K562 (cell line): ENCODE data around the gene ABLIM1. TPM values are rescaled to one million over a fixed set of nuclear protein-coding genes. Genes with fewer than 3 reads are reported as not detected.

ENCODE experiments used
- ATAC-seq: fragments of 200-7000 bp; cut with Tn5 transposase; 3 replicates; pipeline ENCODE4 v1.9.1; 2020; ENCODE audit warnings: moderate library complexity
- BruUV-seq: library from RNA; stranded (reverse); fragments of 400-500 nt; replicated peaks from 2 replicates; lab custom pipeline; 2021; lab: Mats Ljungman, UMichigan
- CTCF ChIA-PET: fragments of 300-600 bp; formaldehyde crosslinking; extraction: SDS; loops from one replicate; lab custom pipeline; 2021; ENCODE audit warnings: low intra/inter-chr PET ratio; lab: Yijun Ruan, JAX
- POLR2A ChIA-PET: fragments of 300-600, 350-650 bp; sonication (Branson Sonifier 250); formaldehyde crosslinking; extraction: SDS; loops from one replicate; lab custom pipeline; 2021; ENCODE audit warnings: antibody characterized with exemption, inconsistent platforms; lab: Yijun Ruan, JAX
- DNase-seq, 4 experiments: peaks; one replicate each; pipeline versions ENCODE4 v3.0.0 to v3.0.0-alpha.2; 2011 to 2018; ENCODE audit warnings: low spot score in 3 of 4, mixed read lengths in 3 of 4; ENCODE audit errors: extremely low read depth in 1 of 4
- FAIRE-seq: peaks from 2 replicates; lab custom pipeline; 2011; peaks lifted over from hg19 to GRCh38; lab: Jason Lieb, UNC
- H2AFZ ChIP-seq: 2 replicates; pipeline ENCODE4 v1.6.0; 2011; ENCODE audit warnings: low read depth, low read length, control low read depth, inconsistent platforms
- H3K27ac ChIP-seq: fragments of 200-600 bp; 3 replicates; pipeline ENCODE4 v1.8.0; 2011; ENCODE audit warnings: low read depth, mild to moderate bottlenecking, control low read depth, inconsistent platforms, low read length, moderate library complexity, mixed read lengths; ENCODE audit errors: extremely low read depth
- H3K27me3 ChIP-seq, 2 experiments: fragments of 300-600 bp in 1 of 2; 2 replicates in 1 of 2; 3 replicates in 1 of 2; pipeline versions ENCODE4 v1.6.0 to v1.8.0; 2011; ENCODE audit warnings: inconsistent platforms in 2 of 2, low read length in 2 of 2, mild to moderate bottlenecking in 1 of 2, mixed read lengths in 1 of 2, moderate library complexity in 1 of 2; ENCODE audit not compliant: control insufficient read depth in 2 of 2, insufficient read depth in 2 of 2
- H3K36me3 ChIP-seq: fragments of 300-600 bp; 3 replicates; pipeline ENCODE4 v1.8.0; 2011; ENCODE audit warnings: mild to moderate bottlenecking, low read length, inconsistent platforms; ENCODE audit not compliant: control insufficient read depth, insufficient read depth
- H3K4me1 ChIP-seq, 2 experiments: fragments of 200-600 bp in 1 of 2; replicated peaks in 1 of 2; 2 replicates in 1 of 2; 3 replicates in 1 of 2; pipeline versions ENCODE4 v1.5.1 to v1.8.0; 2011; ENCODE audit warnings: inconsistent platforms in 2 of 2, low read length in 2 of 2, mild to moderate bottlenecking in 1 of 2, mixed read lengths in 1 of 2, moderate library complexity in 1 of 2; ENCODE audit not compliant: control insufficient read depth in 2 of 2, insufficient read depth in 2 of 2
- H3K4me2 ChIP-seq: 2 replicates; pipeline ENCODE4 v1.6.1; 2011; ENCODE audit warnings: low read length, control low read depth, inconsistent platforms, mixed read lengths; ENCODE audit not compliant: insufficient read depth
- H3K4me3 ChIP-seq: fragments of 200-600 bp; sonication (generic), shearing (Covaris generic); 2 replicates; pipeline ENCODE4 v1.5.1; 2016; ENCODE audit warnings: control low read depth, inconsistent platforms
- H3K79me2 ChIP-seq: fragments of 200-600 bp; 3 replicates; pipeline ENCODE4 v1.8.0; 2011; ENCODE audit warnings: low read length, inconsistent platforms; ENCODE audit not compliant: control insufficient read depth, insufficient read depth
- H3K9ac ChIP-seq, 2 experiments: 2 replicates each; pipeline versions ENCODE4 v1.6.0 to v1.6.1; 2011; ENCODE audit warnings: low read depth in 2 of 2, low read length in 2 of 2, control low read depth in 1 of 2, inconsistent platforms in 1 of 2, mild to moderate bottlenecking in 1 of 2, mixed read lengths in 1 of 2; ENCODE audit not compliant: insufficient read depth in 1 of 2
- H3K9me1 ChIP-seq: one replicate; pipeline ENCODE4 v1.6.0; 2011; ENCODE audit warnings: inconsistent platforms, mild to moderate bottlenecking, low read length, moderate library complexity; ENCODE audit not compliant: control insufficient read depth, insufficient read depth
- H3K9me3 ChIP-seq: replicated peaks from 2 replicates; pipeline ENCODE4 v1.5.1; 2011; ENCODE audit warnings: low read depth, low read length, inconsistent platforms; ENCODE audit not compliant: control insufficient read depth, insufficient read depth
- H4K20me1 ChIP-seq: replicated peaks from 2 replicates; pipeline ENCODE4 v1.6.1; 2011; ENCODE audit warnings: low read length, inconsistent platforms, mixed read lengths; ENCODE audit not compliant: control insufficient read depth, insufficient read depth
- CBX5 ChIP-seq: IDR thresholded peaks from 2 replicates; pipeline ENCODE4 v1.6.1; 2014; ENCODE audit warnings: low read depth, borderline replicate concordance
- MEF2D ChIP-seq: conservative IDR thresholded peaks from 2 replicates; pipeline ENCODE4 v1.6.1; 2016; ENCODE audit warnings: low read depth, missing genetic modification characterization, missing compliant biosample characterization
- NFYB ChIP-seq: IDR thresholded peaks from 2 replicates; pipeline ENCODE4 v1.6.1; 2011; ENCODE audit warnings: mild to moderate bottlenecking, moderate library complexity; ENCODE audit not compliant: insufficient read length; ENCODE audit errors: extremely low read depth
- PHTF2 ChIP-seq: fragments of 250-450 bp; sonication (Bioruptor Pico); IDR thresholded peaks from 2 replicates; pipeline ENCODE4 v1.5.0; 2021; ENCODE audit warnings: mild to moderate bottlenecking
- RAD21 ChIP-seq, 2 experiments: fragments of 250-450 bp in 1 of 2; fragments of 450-650 bp in 1 of 2; sonication (Bioruptor Pico) in 1 of 2; formaldehyde crosslinking in 1 of 2; IDR thresholded peaks in 1 of 2; conservative IDR thresholded peaks in 1 of 2; 2 replicates each; pipeline versions ENCODE4 v1.4.0 to v1.8.0; 2020 to 2022; ENCODE audit warnings: mild to moderate bottlenecking in 2 of 2, moderate library complexity in 1 of 2
- SMARCE1 ChIP-seq: fragments of 450-650 bp; IDR thresholded peaks from 2 replicates; pipeline ENCODE4 v1.7.1; 2016; ENCODE audit warnings: mild to moderate bottlenecking
- TARDBP ChIP-seq: fragments of 450-650 bp; IDR thresholded peaks from 2 replicates; pipeline ENCODE4 v1.6.1; 2016
- TCF15 ChIP-seq: fragments of 250-450 bp; sonication (Bioruptor Pico); IDR thresholded peaks from 2 replicates; pipeline ENCODE4 v1.8.0; 2022; ENCODE audit warnings: moderate library complexity, mild to moderate bottlenecking, inconsistent platforms
- TFE3 ChIP-seq: fragments of 450-650 bp; formaldehyde crosslinking; IDR thresholded peaks from 2 replicates; pipeline ENCODE4 v1.4.0; 2020; ENCODE audit warnings: mild to moderate bottlenecking, mixed read lengths
- YBX1 ChIP-seq: fragments of 450-650 bp; IDR thresholded peaks from 2 replicates; pipeline ENCODE4 v1.7.1; 2016; ENCODE audit warnings: mild to moderate bottlenecking
- YY1 ChIP-seq, 3 experiments: IDR thresholded peaks; 2 replicates each; pipeline ENCODE4 v1.6.1; 2011; ENCODE audit warnings: low read length in 2 of 3, mild to moderate bottlenecking in 2 of 3, moderate library complexity in 2 of 3, borderline replicate concordance in 1 of 3, control low read depth in 1 of 3, low read depth in 1 of 3; ENCODE audit not compliant: insufficient read depth in 3 of 3, insufficient replicate concordance in 2 of 3, control insufficient read depth in 1 of 3, insufficient read length in 1 of 3; ENCODE audit errors: extremely low read depth in 1 of 3
- ZNF175 ChIP-seq: fragments of 200-800 bp; sonication (Bioruptor generic); IDR thresholded peaks from 2 replicates; pipeline ENCODE4 v1.6.1; 2016; ENCODE audit warnings: low read depth, mild to moderate bottlenecking, missing genetic modification characterization, missing compliant biosample characterization
- ZNF766 ChIP-seq: fragments of 200-800 bp; sonication (Bioruptor generic); conservative IDR thresholded peaks from 2 replicates; pipeline ENCODE4 v1.6.1; 2016; ENCODE audit warnings: missing genetic modification characterization, missing compliant biosample characterization
- WGBS: fragments of 100-300 bp; shearing (Covaris generic); methylation state at CpG from one replicate; pipeline ENCODE4 v1.1.6; 2016; ENCODE audit warnings: low coverage, mixed read lengths; ENCODE audit not compliant: insufficient coverage; ENCODE audit errors: missing lambda C conversion rate; 5-methylcytosine and 5-hydroxymethylcytosine counted together
- in situ Hi-C: fragments of 300-500 bp; cut with MboI; formaldehyde crosslinking; loops from 4 replicates; pipeline ENCODE4 v1.15.0; 2018; ENCODE audit warnings: inconsistent platforms, mixed read lengths
- intact Hi-C: fragments of 100-400 bp; cut with micrococcal nuclease; formaldehyde crosslinking; loops from 2 replicates; pipeline ENCODE4 v1.14.2; 2022
- polyA plus RNA-seq, 8 experiments: library from polyadenylated mRNA; depleted of rRNA in 4 of 8; stranded (reverse) in 5 of 8; unstranded in 3 of 8; fragments of >200 nt; fragmentation: Nextera tagmentation in 2 of 8; fragmentation: Illumina TruSeq in 1 of 8; extraction: Ambion mirVana in 2 of 8; extraction: Trizol in 1 of 8; gene quantifications; 2 replicates each; pipeline versions ENCODE4 v1.2.1 to v1.2.3, GENCODE V29; 2011 to 2014; ENCODE audit warnings: inconsistent platforms in 1 of 8, missing spikeins in 1 of 8
- total RNA-seq, 7 experiments: library from RNA; depleted of rRNA in 6 of 7; stranded (reverse); fragments of >200 nt in 6 of 7; fragmentation: Illumina TruSeq in 2 of 7; extraction: Trizol in 2 of 7; gene quantifications; 2 replicates each; pipeline versions ENCODE4 v1.2.1 to v1.2.3, GENCODE V29; 2011 to 2021; ENCODE audit warnings: low replicate concordance in 1 of 7
- TF ChIP-seq, protein P1 (sequence below): fragments of 450-650 bp; formaldehyde crosslinking; IDR thresholded peaks from 2 replicates; pipeline ENCODE4 v1.4.0; 2020; ENCODE audit warnings: mild to moderate bottlenecking, moderate library complexity
- TF ChIP-seq, protein P2 (sequence below), 2 experiments: fragments of 450-650 bp in 1 of 2; IDR thresholded peaks; 2 replicates each; pipeline ENCODE4 v1.6.1; 2011 to 2017; ENCODE audit warnings: low read depth in 2 of 2, antibody characterized with exemption in 1 of 2, borderline replicate concordance in 1 of 2, low read length in 1 of 2, mild to moderate bottlenecking in 1 of 2, mixed read lengths in 1 of 2; ENCODE audit not compliant: control insufficient read depth in 1 of 2

ABLIM1 gene
- total and polyA plus RNA-seq, 9 of the 15 experiments (the other 6 are each of a cell fraction or from before 2014, with no cell fraction given): 0.07 to 0.49 (median 0.14) TPM; not detected in 6

DNA sequence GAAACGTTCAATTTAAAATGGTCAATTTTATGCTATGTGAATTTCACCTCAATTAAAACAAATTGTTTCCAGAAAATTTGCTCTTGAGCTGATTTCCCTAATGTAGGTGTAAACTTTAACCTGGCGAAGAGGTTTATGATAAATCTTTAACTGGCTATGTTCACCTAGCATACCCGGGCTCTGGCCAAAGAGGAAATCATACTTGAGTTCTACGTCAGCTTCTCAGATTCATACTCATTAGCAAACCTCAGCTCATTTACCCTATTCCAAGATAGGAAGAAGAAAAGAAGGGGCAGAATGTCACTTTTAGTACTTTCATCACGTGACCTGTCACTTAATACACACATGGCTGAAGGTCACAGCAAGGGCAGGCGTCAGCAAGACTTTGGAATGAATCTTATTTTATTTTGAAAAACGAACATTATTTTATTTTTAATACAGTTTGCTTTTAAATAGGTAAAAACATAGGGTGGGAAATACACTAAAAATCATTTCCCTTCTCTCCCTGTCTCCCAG is 97.0 kb downstream of the ABLIM1 start:
- in situ Hi-C loops (no loop called here), intact Hi-C loops (no loop called here)
- no peaks in the 10 kb centered on the region for H3K27me3 ChIP-seq
- POLR2A ChIA-PET: no interaction called here
- no peak overlapping the region for H2AFZ ChIP-seq
- no peaks in the 10 kb centered on the region for H3K36me3 ChIP-seq
- H3K9me3 ChIP-seq: no peaks in the 10 kb centered on the region
- no peaks in the 10 kb centered on the region for H4K20me1 ChIP-seq
- no peak overlapping the region for H3K4me3 ChIP-seq
- WGBS: 0% methylated on average over 6 of the region's 7 CpGs
- ATAC-seq (no peak), FAIRE-seq (no peak), DNase-seq (no peak)
- H3K9ac ChIP-seq: no peak overlapping the region
- no peaks in the 10 kb centered on the region for H3K79me2 ChIP-seq
- CTCF ChIA-PET: no interaction called here
- no peak overlapping the region for H3K27ac ChIP-seq
- no peaks in the 10 kb centered on the region for H3K4me1 ChIP-seq
- BruUV-seq: no TSS peak
- no peak overlapping the region for H3K4me2 ChIP-seq
- no peaks in the 10 kb centered on the region for H3K9me1 ChIP-seq
- TF ChIP-seq CBX5 (no peak), PHTF2 (CRISPR knock-in tag) (no peak), ZNF175 (CRISPR knock-in tag) (no peak), TARDBP (no peak), TFE3 (CRISPR knock-in tag) (peak; percentile 68), SMARCE1 (no peak), YY1 (IDR thresholded peaks at IDR 0.05; ENCODE audit: borderline replicate concordance in 1 of 3, control insufficient read depth in 1 of 3, extremely low read depth in 1 of 3, insufficient read depth in 3 of 3, insufficient read length in 1 of 3, insufficient replicate concordance in 2 of 3, low read depth in 1 of 3, low read length in 2 of 3) (no peak), ZNF766 (CRISPR knock-in tag) (no peak), TCF15 (CRISPR knock-in tag) (no peak), RAD21 (CRISPR knock-in tag; conservative IDR thresholded peaks at IDR 0.05 in 1 of 2, IDR thresholded peaks at IDR 0.05 in 1 of 2) (no peak), MEF2D (tag) (no peak), YBX1 (no peak), NFYB (no peak)
- TF ChIP-seq, protein P1, sequence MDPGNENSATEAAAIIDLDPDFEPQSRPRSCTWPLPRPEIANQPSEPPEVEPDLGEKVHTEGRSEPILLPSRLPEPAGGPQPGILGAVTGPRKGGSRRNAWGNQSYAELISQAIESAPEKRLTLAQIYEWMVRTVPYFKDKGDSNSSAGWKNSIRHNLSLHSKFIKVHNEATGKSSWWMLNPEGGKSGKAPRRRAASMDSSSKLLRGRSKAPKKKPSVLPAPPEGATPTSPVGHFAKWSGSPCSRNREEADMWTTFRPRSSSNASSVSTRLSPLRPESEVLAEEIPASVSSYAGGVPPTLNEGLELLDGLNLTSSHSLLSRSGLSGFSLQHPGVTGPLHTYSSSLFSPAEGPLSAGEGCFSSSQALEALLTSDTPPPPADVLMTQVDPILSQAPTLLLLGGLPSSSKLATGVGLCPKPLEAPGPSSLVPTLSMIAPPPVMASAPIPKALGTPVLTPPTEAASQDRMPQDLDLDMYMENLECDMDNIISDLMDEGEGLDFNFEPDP: no peak
- TF ChIP-seq, protein P2, sequence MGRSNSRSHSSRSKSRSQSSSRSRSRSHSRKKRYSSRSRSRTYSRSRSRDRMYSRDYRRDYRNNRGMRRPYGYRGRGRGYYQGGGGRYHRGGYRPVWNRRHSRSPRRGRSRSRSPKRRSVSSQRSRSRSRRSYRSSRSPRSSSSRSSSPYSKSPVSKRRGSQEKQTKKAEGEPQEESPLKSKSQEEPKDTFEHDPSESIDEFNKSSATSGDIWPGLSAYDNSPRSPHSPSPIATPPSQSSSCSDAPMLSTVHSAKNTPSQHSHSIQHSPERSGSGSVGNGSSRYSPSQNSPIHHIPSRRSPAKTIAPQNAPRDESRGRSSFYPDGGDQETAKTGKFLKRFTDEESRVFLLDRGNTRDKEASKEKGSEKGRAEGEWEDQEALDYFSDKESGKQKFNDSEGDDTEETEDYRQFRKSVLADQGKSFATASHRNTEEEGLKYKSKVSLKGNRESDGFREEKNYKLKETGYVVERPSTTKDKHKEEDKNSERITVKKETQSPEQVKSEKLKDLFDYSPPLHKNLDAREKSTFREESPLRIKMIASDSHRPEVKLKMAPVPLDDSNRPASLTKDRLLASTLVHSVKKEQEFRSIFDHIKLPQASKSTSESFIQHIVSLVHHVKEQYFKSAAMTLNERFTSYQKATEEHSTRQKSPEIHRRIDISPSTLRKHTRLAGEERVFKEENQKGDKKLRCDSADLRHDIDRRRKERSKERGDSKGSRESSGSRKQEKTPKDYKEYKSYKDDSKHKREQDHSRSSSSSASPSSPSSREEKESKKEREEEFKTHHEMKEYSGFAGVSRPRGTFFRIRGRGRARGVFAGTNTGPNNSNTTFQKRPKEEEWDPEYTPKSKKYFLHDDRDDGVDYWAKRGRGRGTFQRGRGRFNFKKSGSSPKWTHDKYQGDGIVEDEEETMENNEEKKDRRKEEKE (IDR thresholded peaks at IDR 0.05; ENCODE audit: borderline replicate concordance in 1 of 2, control insufficient read depth in 1 of 2, low read depth in 2 of 2, low read length in 1 of 2): no peak
